GM12872 (cell line): ENCODE results near the gene NWD2.

ENCODE experiments used
- TF ChIP-seq, protein P1 (sequence below): IDR thresholded peaks from 3 replicates; pipeline ENCODE4 v1.5.1; 2011; ENCODE audit warnings: low read depth, mild to moderate bottlenecking, low read length, moderate library complexity; ENCODE audit not compliant: insufficient read depth

The NWD2 gene

DNA sequence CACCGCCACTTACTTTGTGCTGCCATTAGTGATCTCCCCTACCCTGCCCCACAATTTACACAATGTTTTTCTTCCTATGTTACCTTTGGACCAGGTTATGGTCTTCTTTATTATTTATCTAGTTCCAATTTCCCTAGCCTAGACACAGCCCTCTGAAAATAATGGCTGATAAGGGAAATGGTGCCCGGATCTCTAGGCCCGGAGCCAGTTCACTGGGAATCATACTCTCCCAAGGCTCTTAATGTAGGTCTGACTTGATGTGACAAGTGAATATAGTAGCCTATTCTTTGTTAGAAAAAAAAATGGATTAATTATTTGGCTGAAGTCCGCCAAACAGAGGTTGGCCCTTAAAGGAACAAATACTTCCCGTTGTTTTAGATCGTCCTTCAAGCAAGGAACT lies 233.6 kb downstream of the NWD2 start:
- TF ChIP-seq, protein P1, sequence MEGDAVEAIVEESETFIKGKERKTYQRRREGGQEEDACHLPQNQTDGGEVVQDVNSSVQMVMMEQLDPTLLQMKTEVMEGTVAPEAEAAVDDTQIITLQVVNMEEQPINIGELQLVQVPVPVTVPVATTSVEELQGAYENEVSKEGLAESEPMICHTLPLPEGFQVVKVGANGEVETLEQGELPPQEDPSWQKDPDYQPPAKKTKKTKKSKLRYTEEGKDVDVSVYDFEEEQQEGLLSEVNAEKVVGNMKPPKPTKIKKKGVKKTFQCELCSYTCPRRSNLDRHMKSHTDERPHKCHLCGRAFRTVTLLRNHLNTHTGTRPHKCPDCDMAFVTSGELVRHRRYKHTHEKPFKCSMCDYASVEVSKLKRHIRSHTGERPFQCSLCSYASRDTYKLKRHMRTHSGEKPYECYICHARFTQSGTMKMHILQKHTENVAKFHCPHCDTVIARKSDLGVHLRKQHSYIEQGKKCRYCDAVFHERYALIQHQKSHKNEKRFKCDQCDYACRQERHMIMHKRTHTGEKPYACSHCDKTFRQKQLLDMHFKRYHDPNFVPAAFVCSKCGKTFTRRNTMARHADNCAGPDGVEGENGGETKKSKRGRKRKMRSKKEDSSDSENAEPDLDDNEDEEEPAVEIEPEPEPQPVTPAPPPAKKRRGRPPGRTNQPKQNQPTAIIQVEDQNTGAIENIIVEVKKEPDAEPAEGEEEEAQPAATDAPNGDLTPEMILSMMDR = no peak

DNA sequence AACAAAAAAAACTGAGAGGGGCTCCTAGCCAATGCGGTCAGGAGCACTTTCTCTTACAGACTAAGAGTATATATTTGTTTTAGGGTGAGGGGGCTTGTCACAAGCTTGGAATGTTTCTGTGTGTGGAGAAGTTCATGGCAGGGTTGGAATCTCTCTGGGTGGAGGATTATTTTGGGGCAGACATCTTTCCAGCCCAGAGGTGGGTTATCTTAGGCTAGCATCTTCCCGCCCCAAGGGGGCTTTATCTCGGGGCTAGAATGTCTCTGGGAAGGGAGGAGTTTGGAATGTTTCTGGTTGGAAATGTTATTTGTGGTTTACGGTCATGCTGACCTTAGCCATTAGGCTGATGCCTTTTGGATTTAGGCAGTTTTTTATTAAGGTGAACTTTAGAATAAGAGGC lies 236.0 kb downstream of the NWD2 start:
- TF ChIP-seq, protein P1 = no peak

DNA sequence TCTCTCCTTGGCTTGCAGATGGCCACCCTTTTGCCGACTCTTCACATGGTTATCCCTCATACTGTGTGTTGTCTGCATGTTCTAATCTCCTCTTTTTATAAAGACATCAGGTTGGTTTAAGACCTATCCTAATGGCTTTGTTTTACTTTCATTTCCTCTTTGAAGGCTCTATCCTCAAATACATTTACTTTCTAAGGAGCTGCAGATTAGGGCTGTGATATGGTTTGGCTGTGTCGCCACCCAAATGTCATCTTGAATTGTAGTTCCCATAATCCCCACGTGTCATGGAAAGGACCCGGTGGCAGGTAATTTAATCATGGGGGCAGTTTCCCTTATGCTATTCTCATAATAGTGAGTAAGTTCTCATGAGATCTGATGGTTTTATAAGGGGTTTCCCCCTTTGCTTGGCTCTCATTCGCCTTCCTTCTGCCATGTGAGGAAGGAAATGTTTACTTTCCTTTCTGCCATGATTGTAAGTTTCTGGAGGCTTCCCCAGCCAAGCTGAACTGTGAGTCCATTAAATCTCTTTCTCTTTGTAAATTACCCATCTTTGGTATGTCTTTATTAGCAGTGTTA lies 237.1 kb downstream of the NWD2 start:
- TF ChIP-seq, protein P1 = no peak

DNA sequence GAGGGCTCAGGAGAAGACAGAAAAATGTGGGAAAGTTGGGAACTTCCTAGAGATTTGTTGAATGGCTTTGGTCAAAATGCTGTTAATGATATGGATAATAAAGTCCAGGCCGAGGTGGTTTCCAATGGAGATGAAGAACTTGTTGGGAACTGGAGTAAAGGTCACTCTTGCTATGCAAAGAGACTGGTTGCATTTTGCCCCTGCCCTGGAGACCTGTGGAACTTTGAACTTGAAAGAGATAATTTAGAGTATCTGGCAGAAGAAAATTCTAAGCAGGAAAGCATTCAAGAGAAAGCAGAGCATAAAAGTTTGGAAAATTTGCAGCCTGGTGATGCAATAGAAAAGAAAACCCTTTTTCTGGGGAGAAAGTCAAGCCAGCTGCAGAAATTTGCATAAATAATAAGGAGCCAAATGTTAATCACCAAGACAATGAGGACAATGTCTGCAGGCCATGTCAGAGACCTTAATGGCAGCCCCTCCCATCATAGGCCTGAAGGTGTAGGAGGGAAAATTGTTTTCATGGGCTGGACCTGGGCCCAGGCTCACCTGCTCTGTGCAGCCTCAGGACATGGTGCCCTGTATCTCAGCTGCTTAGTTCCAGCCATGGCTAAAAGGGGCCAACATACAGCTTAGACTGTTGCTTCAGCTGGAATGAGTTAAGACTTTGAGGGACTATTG lies 237.8 kb downstream of the NWD2 start:
- TF ChIP-seq, protein P1 = no peak

DNA sequence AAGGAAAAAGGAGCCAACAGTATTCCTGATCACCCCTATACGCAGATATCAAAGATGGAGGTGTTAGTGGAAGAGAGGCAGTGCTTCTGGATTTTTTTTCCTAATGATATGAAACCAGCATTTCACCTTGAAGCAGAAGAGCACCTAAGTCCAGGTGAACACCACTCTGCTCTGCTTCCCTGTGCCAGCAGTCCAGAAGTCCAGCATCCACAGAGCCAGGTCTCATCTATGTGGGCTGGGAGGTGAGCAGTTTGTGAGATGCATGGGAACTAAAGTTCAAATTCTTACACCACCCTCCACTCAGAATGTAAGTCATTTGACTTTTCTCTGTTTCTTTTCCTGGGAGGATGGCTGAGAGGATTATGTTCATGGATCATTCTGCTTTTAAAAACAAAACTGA lies 239.1 kb downstream of the NWD2 start:
- TF ChIP-seq, protein P1 = no peak

DNA sequence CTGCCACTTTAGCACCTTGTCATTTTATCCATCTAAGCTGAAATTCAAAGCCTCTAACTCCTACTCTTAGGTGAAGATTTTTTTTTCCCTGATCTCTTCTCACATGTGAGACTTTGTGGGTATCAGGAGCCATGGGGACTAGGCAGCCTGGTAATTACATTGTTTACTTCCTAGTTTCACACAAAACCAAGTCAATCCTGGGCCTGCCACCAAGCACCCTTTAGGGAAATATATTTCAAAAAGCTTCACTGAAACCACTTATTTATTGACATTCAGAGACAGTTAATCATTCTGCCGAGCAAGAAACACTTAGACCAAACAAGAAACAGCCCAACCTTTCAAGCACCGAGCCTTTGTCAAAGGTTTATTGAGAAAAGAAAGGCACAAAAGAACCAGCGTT lies 241.6 kb downstream of the NWD2 start:
- TF ChIP-seq, protein P1 = no peak

DNA sequence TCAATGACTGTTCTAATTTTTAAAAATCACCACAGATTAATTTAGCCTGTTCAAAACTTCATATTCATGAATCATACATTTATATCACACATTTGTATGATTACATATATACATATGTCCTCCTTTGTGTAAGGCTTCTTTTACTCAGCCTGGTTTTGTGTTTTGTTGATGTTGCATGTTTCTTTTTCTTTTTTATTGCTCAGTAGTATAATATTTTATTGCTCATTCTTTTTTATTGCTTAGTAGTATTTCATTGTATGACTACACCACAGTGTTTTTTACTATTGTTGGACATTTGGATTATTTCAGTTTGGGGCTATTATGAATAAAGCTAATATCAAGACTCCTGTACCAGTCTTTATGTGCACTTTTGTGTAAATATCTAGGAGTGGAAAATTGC lies 243.1 kb downstream of the NWD2 start:
- TF ChIP-seq, protein P1 = no peak

DNA sequence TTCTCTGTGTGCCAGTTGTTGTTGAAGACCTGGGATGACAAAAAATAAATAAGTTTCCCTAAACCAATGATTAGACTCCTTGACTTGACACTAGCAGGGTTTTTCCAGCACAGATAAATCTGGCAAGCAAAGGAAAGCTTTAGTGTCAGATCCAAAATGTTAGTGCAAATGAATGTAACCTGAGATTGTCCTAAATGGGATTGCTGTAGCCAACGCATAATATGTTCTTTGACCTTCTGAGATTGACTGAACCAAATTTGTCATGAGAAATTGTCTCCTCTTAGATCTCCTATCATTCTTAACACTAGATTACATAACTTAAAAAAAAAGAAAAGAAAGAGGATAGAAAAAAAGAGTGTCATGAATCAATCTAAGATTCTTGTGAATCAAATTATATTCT lies 245.2 kb downstream of the NWD2 start:
- TF ChIP-seq, protein P1 = no peak
